ENCODE measurements around the gene ZNF763.
"Not testable (repeated sequence)": the region's sequence is repeated elsewhere in the genome, so short reads cannot be mapped to it uniquely, and the experiment has no call there.

Gene ZNF763

GRCh38 chr19:11973019-11973810 is 8.4 kb downstream of the ZNF763 start:
- DNase-seq = no peak

GRCh38 chr19:11978492-11979100 is 13.8 kb downstream of the ZNF763 start:
- no peak for DNase-seq

GRCh38 chr19:11979527-11979926 is 14.7 kb downstream of the ZNF763 start:
- no peak for DNase-seq

- DNase-seq = no peak
These were observed 17.7 kb downstream of the ZNF763 start for GRCh38 chr19:11982526-11982925.

- DNase-seq = peak; percentile 21
These were observed 20.1 kb downstream of the ZNF763 start for GRCh38 chr19:11984986-11985385.

- DNase-seq = no peak
These were observed 21.9 kb downstream of the ZNF763 start for GRCh38 chr19:11986754-11987153.

- peak; percentile 96 for DNase-seq
These were observed 22.8 kb downstream of the ZNF763 start for GRCh38 chr19:11987405-11988281.

- DNase-seq = no peak
These were observed 24.2 kb downstream of the ZNF763 start for GRCh38 chr19:11989112-11989456.

- not testable (repeated sequence) for DNase-seq
These were observed 27.1 kb downstream of the ZNF763 start for GRCh38 chr19:11991921-11992320.

GRCh38 chr19:11995174-11995573 is 30.3 kb downstream of the ZNF763 start:
- DNase-seq = no peak

GRCh38 chr19:12000152-12000981 is 35.5 kb downstream of the ZNF763 start:
- no peak for DNase-seq

GRCh38 chr19:12015015-12015752 is 50.3 kb downstream of the ZNF763 start:
- no peak for DNase-seq

- no peak for DNase-seq
These were observed 50.9 kb downstream of the ZNF763 start for GRCh38 chr19:12015753-12016116.
